GM19468 (cell line): Measurements from ENCODE around the gene SLC43A3.

ENCODE experiments used
- ATAC-seq: cut with Tn5 transposase; IDR thresholded peaks from one replicate; pipeline ENCODE4 v1.9.1; 2021; ENCODE audit warnings: mild to moderate bottlenecking, moderate library complexity, moderate number of reproducible peaks; ENCODE audit not compliant: unreplicated experiment; ENCODE audit errors: extremely low read depth

The SLC43A3 gene

GRCh38 chr11:57426929-57427726 is at the start of gene SLC43A3:
SLC43A3 (minus strand) TSS chr11:57427121; CDS start chr11:57426172, 949 bp downstream.
- ATAC-seq = no peak

GRCh38 chr11:57476047-57476756 is 49.3 kb upstream of the SLC43A3 start:
- ATAC-seq = no peak

GRCh38 chr11:57475671-57476046 is 48.7 kb upstream of the SLC43A3 start:
- no peak for ATAC-seq

- no peak for ATAC-seq
Observed at GRCh38 chr11:57475191-57475590, 48.3 kb upstream of the SLC43A3 start.

GRCh38 chr11:57474803-57475115 is 47.8 kb upstream of the SLC43A3 start:
- ATAC-seq = no peak

- no peak for ATAC-seq
Observed at GRCh38 chr11:57474017-57474802, 47.3 kb upstream of the SLC43A3 start.

GRCh38 chr11:57473285-57473841 is 46.4 kb upstream of the SLC43A3 start:
- no peak for ATAC-seq

GRCh38 chr11:57471496-57471895 is 44.6 kb upstream of the SLC43A3 start:
- ATAC-seq = no peak

GRCh38 chr11:57469268-57469667 is 42.3 kb upstream of the SLC43A3 start:
- ATAC-seq = no peak

DNA sequence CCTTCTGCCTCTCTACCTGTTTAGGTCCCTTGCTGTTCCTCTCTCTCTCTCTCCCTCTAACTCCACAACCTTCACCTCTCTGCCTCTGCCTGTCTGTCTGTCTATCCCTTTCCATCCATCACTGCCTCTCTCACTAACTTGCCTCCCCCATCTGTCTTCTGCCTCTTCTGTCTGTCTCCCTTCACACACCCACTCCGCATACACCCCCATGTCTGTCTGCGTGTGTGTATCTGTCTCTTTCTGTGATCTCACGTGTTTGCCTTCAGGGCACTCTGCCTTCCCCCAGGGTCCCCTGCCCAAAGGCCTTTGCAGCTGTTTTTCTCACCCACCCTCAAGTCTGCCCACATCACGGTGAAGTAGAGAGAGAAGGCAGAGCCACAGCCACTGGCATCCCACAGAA is 41.4 kb upstream of the SLC43A3 start:
- no peak for ATAC-seq

- no peak for ATAC-seq
Observed at GRCh38 chr11:57467508-57468157, 40.7 kb upstream of the SLC43A3 start.

DNA sequence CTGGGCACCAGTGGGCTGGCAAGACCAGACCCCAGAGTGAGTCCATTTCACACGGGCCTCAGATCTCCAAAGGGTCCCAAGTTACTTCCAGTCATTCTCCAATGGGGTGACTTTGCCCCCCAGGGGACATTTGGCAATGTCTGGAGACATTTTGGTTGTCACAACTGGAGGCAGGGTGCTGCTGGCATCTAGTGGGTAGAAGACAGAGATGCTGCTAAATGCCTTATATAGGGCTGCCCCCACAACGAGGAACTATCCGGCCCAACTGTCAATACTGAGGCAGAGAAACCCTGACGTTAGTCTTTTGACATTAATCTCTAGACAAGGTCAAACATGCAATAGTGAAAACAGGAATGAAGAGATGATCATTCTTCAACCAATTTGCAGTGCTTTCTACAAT is 39.8 kb upstream of the SLC43A3 start:
- ATAC-seq = no peak

- ATAC-seq = no peak
Observed at GRCh38 chr11:57464539-57465181, 37.7 kb upstream of the SLC43A3 start.

- ATAC-seq = no peak
Observed at GRCh38 chr11:57463671-57464538, 37.0 kb upstream of the SLC43A3 start.

GRCh38 chr11:57462597-57462996 is 35.7 kb upstream of the SLC43A3 start:
- no peak for ATAC-seq

- no peak for ATAC-seq
Observed at GRCh38 chr11:57461841-57462489, 35.0 kb upstream of the SLC43A3 start.

GRCh38 chr11:57460758-57461749 is 34.1 kb upstream of the SLC43A3 start:
- no peak for ATAC-seq
